ENCODE results near the gene PNPLA7. TPM values are rescaled to one million over a fixed set of nuclear protein-coding genes. Genes with fewer than 3 reads are reported as not detected.

The PNPLA7 gene
- total and polyA plus RNA-seq, 10 of the 15 experiments (the other 5 are each of a cell fraction or from before 2014, with no cell fraction given) = 0.04 to 0.85 (median 0.19) TPM; not detected in 1

- Histone ChIP-seq H3K27ac (ENCODE audit: control insufficient read depth, insufficient read depth) (peak overlapping the region; percentile 38), H2AFZ (ENCODE audit: control insufficient read depth, low read depth, low read length) (no peak overlapping the region), H3K4me2 (ENCODE audit: control insufficient read depth, insufficient read depth) (peak overlapping the region; percentile 81), H4K20me1 (ENCODE audit: control insufficient read depth, insufficient read depth) (no peaks in the 10 kb centered on the region), H3K9ac (ENCODE audit: control insufficient read depth, insufficient read depth, low read length) (no peak overlapping the region), H3K9me3 (replicated peaks; ENCODE audit: control insufficient read depth, insufficient read depth, low read length) (no peaks in the 10 kb centered on the region), H3K36me3 (ENCODE audit: control insufficient read depth in 2 of 2, insufficient read depth in 2 of 2, low read length in 1 of 2) (peaks cover 8 to 15% of the 10 kb centered on the region in 2 experiments), H3K27me3 (replicated peaks in 1 of 2; ENCODE audit: control insufficient read depth in 2 of 2, insufficient read depth in 2 of 2, low read length in 1 of 2) (no peaks in the 10 kb centered on the region), H3K4me3 (peak overlapping the region; percentile 60; the same call in 1 of the 2 replicates), H3K79me2 (ENCODE audit: control insufficient read depth, insufficient read depth, low read length) (peaks cover 26% of the 10 kb centered on the region), H3K4me1 (ENCODE audit: control insufficient read depth, insufficient read depth, low read length) (peaks cover 16% of the 10 kb centered on the region)
- ChIA-PET SMC1A (ENCODE audit: uncharacterized antibody, unreplicated experiment) (interaction anchor here (1.0 to 1.3 kb wide), 3 partner anchors 15 to 24 kb away, joined by 3 to 4 read pairs (median 3); partner anchors contain the start of genes MRPL41 and ZMYND19), POLR2A (interaction anchor here (0.7 to 1.7 kb wide), 3 partner anchors 24 to 116 kb away, joined by 3 to 7 read pairs (median 3); partner anchors contain the start of gene MRPL41), CTCF (interaction anchor here (1.1 kb wide), 1 partner anchor 18 kb away, joined by 3 read pairs; no protein-coding TSS in a partner anchor), RAD21 (ENCODE audit: unreplicated experiment) (interaction anchor here (0.6 to 2.0 kb wide), 3 partner anchors 24 to 153 kb away, joined by 4 to 5 read pairs (median 4); partner anchors contain the start of genes EXD3, MRPL41 and NOXA1)
- ATAC-seq = peak; percentile 51
- intact Hi-C loops (cut with micrococcal nuclease; ENCODE audit: unreplicated experiment) = no loop called here
- BruUV-seq (replicated peaks) = no TSS peak
- 6% methylated on average over 12 of the region's 12 CpGs for WGBS (ENCODE audit: insufficient coverage, insufficient replicate concordance, low lambda C conversion rate, missing lambda C conversion rate)
- no peak for FAIRE-seq
- peak; percentile 20 for DNase-seq (ENCODE audit: low read depth, low spot score)
- in situ Hi-C loops (cut with MboI) = no loop called here
- TF ChIP-seq, protein P1, sequence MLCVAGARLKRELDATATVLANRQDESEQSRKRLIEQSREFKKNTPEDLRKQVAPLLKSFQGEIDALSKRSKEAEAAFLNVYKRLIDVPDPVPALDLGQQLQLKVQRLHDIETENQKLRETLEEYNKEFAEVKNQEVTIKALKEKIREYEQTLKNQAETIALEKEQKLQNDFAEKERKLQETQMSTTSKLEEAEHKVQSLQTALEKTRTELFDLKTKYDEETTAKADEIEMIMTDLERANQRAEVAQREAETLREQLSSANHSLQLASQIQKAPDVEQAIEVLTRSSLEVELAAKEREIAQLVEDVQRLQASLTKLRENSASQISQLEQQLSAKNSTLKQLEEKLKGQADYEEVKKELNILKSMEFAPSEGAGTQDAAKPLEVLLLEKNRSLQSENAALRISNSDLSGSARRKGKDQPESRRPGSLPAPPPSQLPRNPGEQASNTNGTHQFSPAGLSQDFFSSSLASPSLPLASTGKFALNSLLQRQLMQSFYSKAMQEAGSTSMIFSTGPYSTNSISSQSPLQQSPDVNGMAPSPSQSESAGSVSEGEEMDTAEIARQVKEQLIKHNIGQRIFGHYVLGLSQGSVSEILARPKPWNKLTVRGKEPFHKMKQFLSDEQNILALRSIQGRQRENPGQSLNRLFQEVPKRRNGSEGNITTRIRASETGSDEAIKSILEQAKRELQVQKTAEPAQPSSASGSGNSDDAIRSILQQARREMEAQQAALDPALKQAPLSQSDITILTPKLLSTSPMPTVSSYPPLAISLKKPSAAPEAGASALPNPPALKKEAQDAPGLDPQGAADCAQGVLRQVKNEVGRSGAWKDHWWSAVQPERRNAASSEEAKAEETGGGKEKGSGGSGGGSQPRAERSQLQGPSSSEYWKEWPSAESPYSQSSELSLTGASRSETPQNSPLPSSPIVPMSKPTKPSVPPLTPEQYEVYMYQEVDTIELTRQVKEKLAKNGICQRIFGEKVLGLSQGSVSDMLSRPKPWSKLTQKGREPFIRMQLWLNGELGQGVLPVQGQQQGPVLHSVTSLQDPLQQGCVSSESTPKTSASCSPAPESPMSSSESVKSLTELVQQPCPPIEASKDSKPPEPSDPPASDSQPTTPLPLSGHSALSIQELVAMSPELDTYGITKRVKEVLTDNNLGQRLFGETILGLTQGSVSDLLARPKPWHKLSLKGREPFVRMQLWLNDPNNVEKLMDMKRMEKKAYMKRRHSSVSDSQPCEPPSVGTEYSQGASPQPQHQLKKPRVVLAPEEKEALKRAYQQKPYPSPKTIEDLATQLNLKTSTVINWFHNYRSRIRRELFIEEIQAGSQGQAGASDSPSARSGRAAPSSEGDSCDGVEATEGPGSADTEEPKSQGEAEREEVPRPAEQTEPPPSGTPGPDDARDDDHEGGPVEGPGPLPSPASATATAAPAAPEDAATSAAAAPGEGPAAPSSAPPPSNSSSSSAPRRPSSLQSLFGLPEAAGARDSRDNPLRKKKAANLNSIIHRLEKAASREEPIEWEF (IDR thresholded peaks at IDR 0.05; ENCODE audit: insufficient replicate concordance, low read depth, low read length) = no peak
- TF ChIP-seq MYC (IDR thresholded peaks at IDR 0.05; ENCODE audit: insufficient read depth, insufficient read length, insufficient replicate concordance, low read length, severe bottlenecking) (no peak), MAX (IDR thresholded peaks at IDR 0.05; ENCODE audit: low read depth, low read length) (no peak), EZH2 (IDR thresholded peaks at IDR 0.05; ENCODE audit: borderline replicate concordance, control insufficient read depth, low read depth, low read length) (no peak), IKZF2 (IDR thresholded peaks at IDR 0.05) (no peak; a peak in 1 of 4 replicates), CHD2 (IDR thresholded peaks at IDR 0.05; ENCODE audit: borderline replicate concordance, low read depth, low read length) (no peak), LARP7 (IDR thresholded peaks at IDR 0.05) (no peak), FOS (IDR thresholded peaks at IDR 0.05; ENCODE audit: borderline replicate concordance, extremely low read depth, insufficient read length) (no peak)
- TF ChIP-seq, protein P2, sequence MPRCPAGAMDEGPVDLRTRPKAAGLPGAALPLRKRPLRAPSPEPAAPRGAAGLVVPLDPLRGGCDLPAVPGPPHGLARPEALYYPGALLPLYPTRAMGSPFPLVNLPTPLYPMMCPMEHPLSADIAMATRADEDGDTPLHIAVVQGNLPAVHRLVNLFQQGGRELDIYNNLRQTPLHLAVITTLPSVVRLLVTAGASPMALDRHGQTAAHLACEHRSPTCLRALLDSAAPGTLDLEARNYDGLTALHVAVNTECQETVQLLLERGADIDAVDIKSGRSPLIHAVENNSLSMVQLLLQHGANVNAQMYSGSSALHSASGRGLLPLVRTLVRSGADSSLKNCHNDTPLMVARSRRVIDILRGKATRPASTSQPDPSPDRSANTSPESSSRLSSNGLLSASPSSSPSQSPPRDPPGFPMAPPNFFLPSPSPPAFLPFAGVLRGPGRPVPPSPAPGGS (IDR thresholded peaks at IDR 0.05; ENCODE audit: borderline replicate concordance, insufficient read depth, low read depth, low read length, poor library complexity, severe bottlenecking) = no peak
- TF ChIP-seq, protein P3, sequence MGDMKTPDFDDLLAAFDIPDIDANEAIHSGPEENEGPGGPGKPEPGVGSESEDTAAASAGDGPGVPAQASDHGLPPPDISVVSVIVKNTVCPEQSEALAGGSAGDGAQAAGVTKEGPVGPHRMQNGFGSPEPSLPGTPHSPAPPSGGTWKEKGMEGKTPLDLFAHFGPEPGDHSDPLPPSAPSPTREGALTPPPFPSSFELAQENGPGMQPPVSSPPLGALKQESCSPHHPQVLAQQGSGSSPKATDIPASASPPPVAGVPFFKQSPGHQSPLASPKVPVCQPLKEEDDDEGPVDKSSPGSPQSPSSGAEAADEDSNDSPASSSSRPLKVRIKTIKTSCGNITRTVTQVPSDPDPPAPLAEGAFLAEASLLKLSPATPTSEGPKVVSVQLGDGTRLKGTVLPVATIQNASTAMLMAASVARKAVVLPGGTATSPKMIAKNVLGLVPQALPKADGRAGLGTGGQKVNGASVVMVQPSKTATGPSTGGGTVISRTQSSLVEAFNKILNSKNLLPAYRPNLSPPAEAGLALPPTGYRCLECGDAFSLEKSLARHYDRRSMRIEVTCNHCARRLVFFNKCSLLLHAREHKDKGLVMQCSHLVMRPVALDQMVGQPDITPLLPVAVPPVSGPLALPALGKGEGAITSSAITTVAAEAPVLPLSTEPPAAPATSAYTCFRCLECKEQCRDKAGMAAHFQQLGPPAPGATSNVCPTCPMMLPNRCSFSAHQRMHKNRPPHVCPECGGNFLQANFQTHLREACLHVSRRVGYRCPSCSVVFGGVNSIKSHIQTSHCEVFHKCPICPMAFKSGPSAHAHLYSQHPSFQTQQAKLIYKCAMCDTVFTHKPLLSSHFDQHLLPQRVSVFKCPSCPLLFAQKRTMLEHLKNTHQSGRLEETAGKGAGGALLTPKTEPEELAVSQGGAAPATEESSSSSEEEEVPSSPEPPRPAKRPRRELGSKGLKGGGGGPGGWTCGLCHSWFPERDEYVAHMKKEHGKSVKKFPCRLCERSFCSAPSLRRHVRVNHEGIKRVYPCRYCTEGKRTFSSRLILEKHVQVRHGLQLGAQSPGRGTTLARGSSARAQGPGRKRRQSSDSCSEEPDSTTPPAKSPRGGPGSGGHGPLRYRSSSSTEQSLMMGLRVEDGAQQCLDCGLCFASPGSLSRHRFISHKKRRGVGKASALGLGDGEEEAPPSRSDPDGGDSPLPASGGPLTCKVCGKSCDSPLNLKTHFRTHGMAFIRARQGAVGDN (IDR thresholded peaks at IDR 0.05) = no peak
These were observed 25.7 kb upstream of the PNPLA7 start for GRCh38 chr9:137575716-137576411.

Data from GM12878 (cell line).